Lower lobe of right lung (tissue), 2 donors: ENCODE data around the gene STAP1. TPM values are rescaled to one million over a fixed set of nuclear protein-coding genes. Genes with fewer than 3 reads are reported as not detected.

ENCODE experiments used
- ATAC-seq, 2 donors: fragments of 200-7000 bp; cut with Tn5 transposase; one replicate each; pipeline ENCODE4 v1.9.1; 2020 to 2022; ENCODE audit warnings: mild to moderate bottlenecking in 2 of 2, moderate library complexity in 2 of 2
- DNase-seq: peaks from one replicate; pipeline ENCODE4 v3.0.0-alpha.2; 2020
- H3K27ac ChIP-seq: fragments of 200-600 bp; one replicate; pipeline ENCODE4 v1.8.0; 2022
- H3K27me3 ChIP-seq: fragments of 200-600 bp; one replicate; pipeline ENCODE4 v1.8.0; 2022; ENCODE audit warnings: low read depth
- H3K36me3 ChIP-seq: fragments of 200-600 bp; one replicate; pipeline ENCODE4 v1.8.0; 2022; ENCODE audit warnings: mild to moderate bottlenecking
- H3K4me1 ChIP-seq: fragments of 200-600 bp; one replicate; pipeline ENCODE4 v1.8.0; 2022
- H3K4me3 ChIP-seq: fragments of 200-600 bp; one replicate; pipeline ENCODE4 v1.8.0; 2022; ENCODE audit warnings: mild to moderate bottlenecking
- H3K9me3 ChIP-seq: fragments of 200-600 bp; one replicate; pipeline ENCODE4 v1.8.0; 2022
- CTCF ChIP-seq: fragments of 200-600 bp; IDR thresholded peaks from one replicate; pipeline ENCODE4 v1.8.0; 2022; ENCODE audit warnings: antibody characterized with exemption, mild to moderate bottlenecking
- intact Hi-C: fragments of 100-400 bp; cut with DNase I; formaldehyde crosslinking; loops from one replicate; pipeline ENCODE4 v1.11.0; 2022
- total RNA-seq: library from RNA; stranded (reverse); fragmentation: NEBNext Ultra II Directional; extraction: Animal tissue kit (Norgen Biotek cat#: 25700); gene quantifications from one replicate; pipeline ENCODE4 v1.2.1, GENCODE V29; 2021
- donor health status: DM: no; HTN: yes; CAD: no; lungs with severe emphysema.

Gene STAP1
- total RNA-seq, 1 donor from 2014 or later, result 3.4 TPM

GRCh38 chr4:67603310-67604028 lies 44.9 kb downstream of the STAP1 start:
- ATAC-seq, result no peak
- no peaks in the 10 kb centered on the region for H3K9me3 ChIP-seq
- no peaks in the 10 kb centered on the region for H3K4me1 ChIP-seq
- no peak for DNase-seq
- no peak overlapping the region for H3K27ac ChIP-seq
- no peak for TF ChIP-seq CTCF
- H3K36me3 ChIP-seq, result no peaks in the 10 kb centered on the region
- no peak overlapping the region for H3K4me3 ChIP-seq
- intact Hi-C loops, result no loop called here
- no peaks in the 10 kb centered on the region for H3K27me3 ChIP-seq

GRCh38 chr4:67604029-67604381 lies 45.5 kb downstream of the STAP1 start:
- ATAC-seq (no peak), DNase-seq (no peak)
- no peak overlapping the region for H3K27ac ChIP-seq
- intact Hi-C loops, result no loop called here
- TF ChIP-seq CTCF, result no peak
- H3K4me3 ChIP-seq, result no peak overlapping the region
- H3K4me1 ChIP-seq, result no peaks in the 10 kb centered on the region
- H3K36me3 ChIP-seq, result no peaks in the 10 kb centered on the region
- no peaks in the 10 kb centered on the region for H3K27me3 ChIP-seq
- H3K9me3 ChIP-seq, result no peaks in the 10 kb centered on the region

- intact Hi-C loops, result no loop called here
- H3K4me1 ChIP-seq, result no peaks in the 10 kb centered on the region
- H3K27me3 ChIP-seq, result no peaks in the 10 kb centered on the region
- ATAC-seq, result no peak
- TF ChIP-seq CTCF, result no peak
- DNase-seq, result no peak
- no peaks in the 10 kb centered on the region for H3K9me3 ChIP-seq
- H3K27ac ChIP-seq, result no peak overlapping the region
- H3K36me3 ChIP-seq, result no peaks in the 10 kb centered on the region
- H3K4me3 ChIP-seq, result no peak overlapping the region
Observed at GRCh38 chr4:67604749-67605148, 46.2 kb downstream of the STAP1 start.

DNA sequence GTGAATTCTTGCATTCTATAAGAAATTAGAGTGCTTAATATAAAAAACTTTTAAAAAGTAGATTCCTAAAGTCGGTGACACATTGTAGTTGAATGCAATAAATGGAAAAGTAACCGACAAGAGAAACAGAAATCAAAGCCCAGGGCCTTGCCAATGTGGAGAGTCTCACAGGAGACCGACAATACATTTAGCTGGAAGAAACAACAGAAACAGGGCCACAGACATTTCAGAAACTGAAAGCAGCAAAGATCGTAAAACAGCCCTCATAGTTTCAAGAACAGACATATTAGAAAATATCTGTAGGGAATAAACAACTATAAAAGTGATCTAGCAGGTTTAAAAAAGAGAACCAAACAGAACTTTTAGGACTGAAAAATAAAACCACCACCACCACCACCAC lies 49.5 kb downstream of the STAP1 start:
- intact Hi-C loops, result no loop called here
- Histone ChIP-seq H3K4me3 (no peak overlapping the region), H3K27ac (no peak overlapping the region), H3K9me3 (no peaks in the 10 kb centered on the region), H3K27me3 (no peaks in the 10 kb centered on the region), H3K36me3 (no peaks in the 10 kb centered on the region), H3K4me1 (no peaks in the 10 kb centered on the region)
- no peak for TF ChIP-seq CTCF
- ATAC-seq (no peak), DNase-seq (no peak)

GRCh38 chr4:67614186-67614585 lies 55.7 kb downstream of the STAP1 start:
- no peak for ATAC-seq

More at GRCh38 chr4:67614186-67614585, 55.7 kb downstream of the STAP1 start:
- TF ChIP-seq CTCF, result no peak
- H3K4me3 ChIP-seq, result no peak overlapping the region
- H3K9me3 ChIP-seq, result no peaks in the 10 kb centered on the region
- H3K27me3 ChIP-seq, result no peaks in the 10 kb centered on the region
- intact Hi-C loops, result no loop called here
- DNase-seq, result no peak
- H3K4me1 ChIP-seq, result no peaks in the 10 kb centered on the region
- H3K36me3 ChIP-seq, result peaks cover 19% of the 10 kb centered on the region
- H3K27ac ChIP-seq, result no peak overlapping the region
